OCI-LY1 (cell line): ENCODE measurements around the gene ELOVL6.

ENCODE experiments used
- EZH2 ChIP-seq: fragments of 200-600 bp; sonication (generic), shearing (Covaris generic); IDR thresholded peaks from 2 replicates; pipeline ENCODE4 v1.8.0; 2017; ENCODE audit warnings: borderline replicate concordance, mixed run types, mild to moderate bottlenecking, antibody characterized with exemption, low read length, moderate library complexity, mixed read lengths
- TF ChIP-seq, protein P1 (sequence below): fragments of 200-600 bp; sonication (generic), shearing (Covaris generic); IDR thresholded peaks from 2 replicates; pipeline ENCODE4 v1.5.1; 2017; ENCODE audit warnings: mild to moderate bottlenecking, antibody characterized with exemption, low read length, moderate library complexity, mixed read lengths

DNA sequence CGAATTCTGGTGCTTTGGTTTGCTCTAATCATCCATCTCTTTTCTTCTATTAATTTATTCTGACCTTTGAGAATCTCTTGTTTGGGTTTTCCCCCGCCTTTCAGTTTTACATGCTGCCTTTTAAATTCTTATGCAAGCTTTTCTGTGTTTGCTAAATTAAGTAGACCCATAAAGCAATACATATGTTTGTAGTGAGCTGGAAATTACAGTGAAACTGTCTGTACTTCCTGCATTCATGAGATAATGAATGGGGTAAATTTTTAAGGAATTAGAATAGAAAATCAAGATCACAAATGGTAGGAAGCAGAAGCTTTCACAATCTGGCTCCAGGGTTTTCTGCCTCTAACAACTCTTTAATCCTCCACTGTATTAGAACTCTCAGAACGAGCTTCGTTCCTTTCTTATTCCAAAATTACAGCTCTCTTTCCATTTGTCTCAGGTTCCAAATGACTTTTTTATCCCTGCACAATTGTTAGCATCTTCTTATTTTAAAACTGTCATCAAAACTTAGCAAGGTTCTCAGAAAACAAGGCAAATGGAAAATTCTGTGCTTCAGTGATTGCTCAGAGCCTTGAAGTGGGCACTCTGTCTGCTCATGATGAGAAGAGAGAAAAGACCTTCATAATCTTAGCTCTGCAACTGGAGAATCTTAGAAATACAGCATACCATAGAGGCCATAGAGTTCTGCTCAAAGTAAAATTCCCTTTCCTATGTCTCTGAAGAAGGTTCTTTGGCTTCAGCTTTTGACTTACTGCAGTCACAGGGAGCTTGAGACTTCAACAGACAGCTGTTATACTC, 177.6 kb downstream of the ELOVL6 start:
- TF ChIP-seq, protein P1, sequence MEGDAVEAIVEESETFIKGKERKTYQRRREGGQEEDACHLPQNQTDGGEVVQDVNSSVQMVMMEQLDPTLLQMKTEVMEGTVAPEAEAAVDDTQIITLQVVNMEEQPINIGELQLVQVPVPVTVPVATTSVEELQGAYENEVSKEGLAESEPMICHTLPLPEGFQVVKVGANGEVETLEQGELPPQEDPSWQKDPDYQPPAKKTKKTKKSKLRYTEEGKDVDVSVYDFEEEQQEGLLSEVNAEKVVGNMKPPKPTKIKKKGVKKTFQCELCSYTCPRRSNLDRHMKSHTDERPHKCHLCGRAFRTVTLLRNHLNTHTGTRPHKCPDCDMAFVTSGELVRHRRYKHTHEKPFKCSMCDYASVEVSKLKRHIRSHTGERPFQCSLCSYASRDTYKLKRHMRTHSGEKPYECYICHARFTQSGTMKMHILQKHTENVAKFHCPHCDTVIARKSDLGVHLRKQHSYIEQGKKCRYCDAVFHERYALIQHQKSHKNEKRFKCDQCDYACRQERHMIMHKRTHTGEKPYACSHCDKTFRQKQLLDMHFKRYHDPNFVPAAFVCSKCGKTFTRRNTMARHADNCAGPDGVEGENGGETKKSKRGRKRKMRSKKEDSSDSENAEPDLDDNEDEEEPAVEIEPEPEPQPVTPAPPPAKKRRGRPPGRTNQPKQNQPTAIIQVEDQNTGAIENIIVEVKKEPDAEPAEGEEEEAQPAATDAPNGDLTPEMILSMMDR = no peak
- TF ChIP-seq EZH2 = no peak
